ENCODE measurements around the gene SH3BGRL.

Gene SH3BGRL

DNA sequence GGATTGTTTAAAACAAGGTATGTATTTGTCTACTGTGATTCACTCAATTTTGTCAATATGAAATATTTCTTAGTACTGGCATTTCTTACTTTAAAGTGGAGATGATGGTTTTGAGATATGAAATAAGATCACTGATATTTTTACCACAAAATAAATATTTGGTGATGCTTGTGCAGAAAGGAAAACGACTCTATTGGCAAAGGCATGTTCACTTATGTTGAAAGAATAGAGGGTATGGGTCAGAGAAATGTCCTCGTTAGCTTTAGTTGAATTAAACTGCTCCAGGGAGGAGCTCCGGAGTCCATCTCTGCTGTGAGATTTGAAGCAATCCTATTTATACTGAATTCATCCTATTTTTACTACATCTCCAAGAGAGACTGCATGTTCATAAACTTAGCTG lies 84.2 kb downstream of the SH3BGRL start:
- H3K4me3 ChIP-seq (ENCODE audit: low read length), result no peak overlapping the region
- DNase-seq (ENCODE audit: low read depth), result no peak

DNA sequence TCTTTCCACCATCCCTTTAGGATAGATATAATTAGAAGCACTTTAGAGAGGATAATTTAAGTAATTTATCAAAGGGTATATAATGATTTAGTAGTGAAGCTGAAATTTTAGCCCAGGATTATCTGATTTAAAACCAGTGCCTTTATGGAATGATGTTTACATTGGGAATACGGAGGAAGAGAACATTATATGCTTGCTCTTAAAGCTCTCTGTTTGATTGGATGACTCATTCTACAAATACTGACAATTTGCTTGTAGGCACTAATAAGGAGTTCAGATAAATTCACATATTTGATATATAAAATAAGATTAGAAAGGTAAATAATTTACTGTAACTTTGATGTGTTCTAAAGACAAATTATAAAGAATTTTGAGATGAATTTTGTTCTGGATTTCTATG lies 84.7 kb downstream of the SH3BGRL start:
- TF ChIP-seq, protein P1, sequence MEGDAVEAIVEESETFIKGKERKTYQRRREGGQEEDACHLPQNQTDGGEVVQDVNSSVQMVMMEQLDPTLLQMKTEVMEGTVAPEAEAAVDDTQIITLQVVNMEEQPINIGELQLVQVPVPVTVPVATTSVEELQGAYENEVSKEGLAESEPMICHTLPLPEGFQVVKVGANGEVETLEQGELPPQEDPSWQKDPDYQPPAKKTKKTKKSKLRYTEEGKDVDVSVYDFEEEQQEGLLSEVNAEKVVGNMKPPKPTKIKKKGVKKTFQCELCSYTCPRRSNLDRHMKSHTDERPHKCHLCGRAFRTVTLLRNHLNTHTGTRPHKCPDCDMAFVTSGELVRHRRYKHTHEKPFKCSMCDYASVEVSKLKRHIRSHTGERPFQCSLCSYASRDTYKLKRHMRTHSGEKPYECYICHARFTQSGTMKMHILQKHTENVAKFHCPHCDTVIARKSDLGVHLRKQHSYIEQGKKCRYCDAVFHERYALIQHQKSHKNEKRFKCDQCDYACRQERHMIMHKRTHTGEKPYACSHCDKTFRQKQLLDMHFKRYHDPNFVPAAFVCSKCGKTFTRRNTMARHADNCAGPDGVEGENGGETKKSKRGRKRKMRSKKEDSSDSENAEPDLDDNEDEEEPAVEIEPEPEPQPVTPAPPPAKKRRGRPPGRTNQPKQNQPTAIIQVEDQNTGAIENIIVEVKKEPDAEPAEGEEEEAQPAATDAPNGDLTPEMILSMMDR (conservative IDR thresholded peaks at IDR 0.05; ENCODE audit: low read length), result no peak
- DNase-seq (ENCODE audit: low read depth), result no peak
- no peak overlapping the region for H3K4me3 ChIP-seq (ENCODE audit: low read length)

More for the DNA sequence above, 84.2 kb downstream of the SH3BGRL start:
- TF ChIP-seq, protein P1 (conservative IDR thresholded peaks at IDR 0.05; ENCODE audit: low read length), result no peak

DNA sequence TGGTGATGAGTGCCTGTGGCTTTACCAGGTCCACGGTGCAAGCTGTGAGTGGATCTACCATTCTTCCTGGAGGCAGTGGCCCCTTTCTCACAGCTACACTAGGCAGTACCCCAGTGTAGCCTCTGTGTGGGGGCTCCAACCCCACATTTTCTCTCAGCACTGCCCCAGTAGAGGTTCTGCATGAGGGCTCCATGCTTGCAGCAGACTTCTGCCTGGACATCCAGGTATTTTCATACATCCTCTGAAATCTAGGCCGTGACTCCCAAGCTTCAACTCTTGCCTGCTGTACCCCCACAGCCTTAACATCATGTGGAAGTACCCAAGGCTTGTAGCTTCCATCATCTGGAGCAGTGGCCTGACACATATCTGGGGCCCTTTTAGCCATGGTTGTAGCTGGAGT lies 90.1 kb downstream of the SH3BGRL start:
- no peak for DNase-seq (ENCODE audit: low read depth)
- TF ChIP-seq, protein P1 (conservative IDR thresholded peaks at IDR 0.05; ENCODE audit: low read length), result no peak

DNA sequence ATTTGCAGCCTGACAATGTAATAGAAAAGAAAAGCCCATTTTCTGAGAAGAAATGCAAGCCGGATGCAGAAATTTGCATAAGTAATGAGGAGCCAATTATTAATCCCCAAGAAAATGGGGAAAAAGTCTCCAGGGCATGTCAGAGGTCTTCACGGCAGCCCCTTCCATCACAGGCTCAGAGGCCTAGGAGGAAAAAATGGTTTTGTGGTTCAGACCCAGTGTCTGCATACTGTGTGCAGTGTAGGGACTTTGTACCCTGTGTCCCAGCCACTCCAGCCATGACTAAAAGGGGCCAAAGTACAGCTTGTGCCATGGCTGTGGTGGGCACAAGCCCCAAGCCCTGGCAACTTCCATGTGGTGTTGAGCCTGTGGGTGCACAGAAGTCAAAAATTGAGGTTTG lies 92.2 kb downstream of the SH3BGRL start:
- TF ChIP-seq, protein P1 (conservative IDR thresholded peaks at IDR 0.05; ENCODE audit: low read length), result no peak
- no peak for DNase-seq (ENCODE audit: low read depth)
- H3K4me3 ChIP-seq (ENCODE audit: low read length), result no peak overlapping the region

More for the DNA sequence above, 90.1 kb downstream of the SH3BGRL start:
- no peak overlapping the region for H3K4me3 ChIP-seq (ENCODE audit: low read length)

DNA sequence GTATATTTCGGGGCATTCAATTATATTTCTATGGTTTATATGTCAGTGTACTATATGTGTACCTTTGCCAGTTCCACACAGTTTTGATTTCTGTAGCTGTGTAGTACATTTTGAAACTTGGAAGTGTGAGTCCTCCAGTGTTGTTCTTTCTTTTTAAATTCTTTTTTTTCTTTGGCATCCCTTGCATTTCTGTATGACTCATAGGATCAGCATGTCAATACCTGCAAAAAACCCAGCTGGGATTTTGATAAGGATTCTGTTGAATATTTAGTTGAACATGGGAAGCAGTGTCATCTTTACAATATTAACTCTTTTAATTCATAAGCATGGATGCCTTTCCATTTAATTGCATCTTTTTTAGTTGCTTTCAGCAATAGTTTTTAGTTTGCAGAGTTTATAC lies 100.0 kb downstream of the SH3BGRL start:
- no peak overlapping the region for H3K4me3 ChIP-seq (ENCODE audit: low read length)
- no peak for DNase-seq (ENCODE audit: low read depth)
- TF ChIP-seq, protein P1 (conservative IDR thresholded peaks at IDR 0.05; ENCODE audit: low read length), result no peak

DNA sequence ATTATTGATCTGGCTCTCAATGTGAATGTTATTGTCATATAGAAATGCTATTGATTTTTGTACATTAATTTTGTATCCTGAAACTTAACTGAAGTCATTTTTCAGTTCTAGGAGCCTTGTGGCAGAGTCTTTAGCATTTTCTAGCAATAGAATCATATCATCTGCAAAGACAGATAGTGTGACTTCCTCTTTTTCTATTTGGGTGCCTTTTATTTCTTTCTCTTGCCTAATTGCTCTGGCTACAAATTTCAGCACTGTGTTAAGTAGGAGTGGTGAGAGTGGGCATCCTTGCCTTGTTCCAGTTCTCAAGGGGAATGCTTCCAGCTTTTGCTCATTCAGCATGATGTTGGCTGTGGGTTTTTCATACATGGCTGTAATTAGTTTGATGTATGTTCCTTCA lies 102.7 kb downstream of the SH3BGRL start:
- TF ChIP-seq, protein P1 (conservative IDR thresholded peaks at IDR 0.05; ENCODE audit: low read length), result no peak
- no peak for DNase-seq (ENCODE audit: low read depth)

DNA sequence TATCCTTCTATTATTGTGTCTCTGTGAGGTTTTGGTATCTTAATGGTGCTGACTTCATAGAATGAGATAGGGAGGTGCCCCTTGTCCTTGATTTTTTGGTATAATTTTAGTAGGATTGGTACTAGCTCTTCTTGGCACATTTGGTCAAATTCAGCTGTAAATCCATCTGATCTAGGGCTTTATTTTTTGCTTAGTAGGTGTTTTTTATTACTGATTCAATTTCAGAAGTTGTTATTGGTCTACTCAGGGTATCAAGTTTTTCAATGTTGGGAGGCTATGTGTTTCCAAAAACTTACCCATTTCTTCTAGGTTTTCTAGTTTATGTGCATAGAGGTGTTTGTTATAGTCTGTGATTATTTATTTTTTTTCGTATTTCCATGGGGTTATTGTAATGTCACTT lies 103.3 kb downstream of the SH3BGRL start:
- TF ChIP-seq, protein P1 (conservative IDR thresholded peaks at IDR 0.05; ENCODE audit: low read length), result no peak
- no peak overlapping the region for H3K4me3 ChIP-seq (ENCODE audit: low read length)
- DNase-seq (ENCODE audit: low read depth), result no peak

More for the DNA sequence above, 102.7 kb downstream of the SH3BGRL start:
- no peak overlapping the region for H3K4me3 ChIP-seq (ENCODE audit: low read length)
